Testis (tissue), 3 donors: ENCODE results near the gene ANTXR1. TPM values are rescaled to one million over a fixed set of nuclear protein-coding genes. Genes with fewer than 3 reads are reported as not detected.

ENCODE experiments used
- DNase-seq: peaks from one replicate; pipeline ENCODE4 v3.0.0-alpha.2; 2019
- H3K27ac ChIP-seq, 2 donors: fragments of 200-600 bp; sonication (generic); one replicate each; pipeline ENCODE4 v1.5.1; 2019
- H3K27me3 ChIP-seq: fragments of 200-600 bp; sonication (generic); one replicate; pipeline ENCODE4 v1.5.1; 2019
- H3K36me3 ChIP-seq: fragments of 200-600 bp; sonication (generic); one replicate; pipeline ENCODE4 v1.5.1; 2017; ENCODE audit warnings: low read depth; ENCODE audit errors: missing control alignments
- H3K4me1 ChIP-seq: fragments of 200-600 bp; sonication (generic); one replicate; pipeline ENCODE4 v1.5.1; 2019
- H3K4me3 ChIP-seq, 2 donors: fragments of 200-600 bp; sonication (generic); one replicate each; pipeline ENCODE4 v1.5.1; 2017 to 2019
- H3K9me3 ChIP-seq: fragments of 200-600 bp; sonication (generic); one replicate; pipeline ENCODE4 v1.5.1; 2017
- CTCF ChIP-seq, 3 experiments: fragments of 450-650 bp in 2 of 3; fragments of 200-600 bp in 1 of 3; sonication (generic) in 1 of 3; IDR thresholded peaks; one replicate each; pipeline ENCODE4 v1.5.1; 2016 to 2019; ENCODE audit warnings: antibody characterized with exemption in 3 of 3, mild to moderate bottlenecking in 2 of 3, moderate library complexity in 1 of 3
- POLR2A ChIP-seq: fragments of 450-650 bp; IDR thresholded peaks from one replicate; pipeline ENCODE4 v1.6.1; 2017; ENCODE audit warnings: antibody characterized with exemption, mild to moderate bottlenecking, moderate library complexity
- WGBS, 2 donors: methylation state at CpG; one replicate each; pipeline ENCODE4 v1.1.5; 2018; 5-methylcytosine and 5-hydroxymethylcytosine counted together
- intact Hi-C: fragments of 100-400 bp; cut with DNase I; formaldehyde crosslinking; loops from one replicate; pipeline ENCODE4 v1.15.1; 2023; ENCODE audit warnings: low total_unique reads
- polyA plus RNA-seq: library from polyadenylated mRNA; stranded (reverse); fragments of 350-450 nt; fragmentation: Illumina TruSeq; extraction: RNeasy Lipid Tissue Mini Kit (QIAGEN cat#74804); gene quantifications from one replicate; pipeline ENCODE4 v1.2.3, GENCODE V29; 2014; ENCODE audit warnings: low read depth, low replicate concordance; ENCODE audit not compliant: insufficient read depth
- total RNA-seq, 2 donors: library from RNA; depleted of rRNA; stranded (reverse); fragments of >200 nt; gene quantifications; one replicate each; pipeline ENCODE4 v1.2.3, GENCODE V29; 2016

The ANTXR1 gene
- total and polyA plus RNA-seq, 3 donors from 2014 or later, result 16.6 to 35.7 (median 20.1) TPM

- DNase-seq, result no peak
- Histone ChIP-seq H3K27me3 (no peaks in the 10 kb centered on the region), H3K9me3 (no peaks in the 10 kb centered on the region), H3K36me3 (no peaks in the 10 kb centered on the region), H3K27ac (no peak overlapping the region), H3K4me1 (no peaks in the 10 kb centered on the region), H3K4me3 (no peak overlapping the region)
- intact Hi-C loops, result no loop called here
- WGBS, 2 donors, result 93% methylated on average over 6 of the region's 6 CpGs
- TF ChIP-seq CTCF (IDR thresholded peaks at IDR 0.05) (no peak), POLR2A (no peak)
These were observed 77.8 kb downstream of the ANTXR1 start for GRCh38 chr2:69090820-69091219.

- Histone ChIP-seq H3K9me3 (no peaks in the 10 kb centered on the region), H3K4me3 (no peak overlapping the region), H3K27me3 (no peaks in the 10 kb centered on the region), H3K4me1 (no peaks in the 10 kb centered on the region), H3K27ac (no peak overlapping the region), H3K36me3 (no peaks in the 10 kb centered on the region)
- intact Hi-C loops, result no loop called here
- 92 to 100% methylated on average over 1 of the region's 1 CpG for WGBS, 2 donors
- no peak for TF ChIP-seq POLR2A
- no peak for TF ChIP-seq CTCF (IDR thresholded peaks at IDR 0.05)
- DNase-seq, result no peak
These were observed 79.9 kb downstream of the ANTXR1 start for GRCh38 chr2:69092857-69093256.

GRCh38 chr2:69095305-69095704 is 82.3 kb downstream of the ANTXR1 start:
- Histone ChIP-seq H3K9me3 (no peaks in the 10 kb centered on the region), H3K27ac (no peak overlapping the region), H3K4me1 (no peaks in the 10 kb centered on the region), H3K27me3 (no peaks in the 10 kb centered on the region), H3K36me3 (no peaks in the 10 kb centered on the region), H3K4me3 (no peak overlapping the region)
- DNase-seq, result no peak
- 83 to 88% methylated on average over 2 of the region's 2 CpGs for WGBS, 2 donors
- TF ChIP-seq POLR2A (no peak), CTCF (IDR thresholded peaks at IDR 0.05) (no peak)
- intact Hi-C loops, result no loop called here

- H3K27me3 ChIP-seq, result no peaks in the 10 kb centered on the region
- H3K27ac ChIP-seq, result no peak overlapping the region
- intact Hi-C loops, result no loop called here
- TF ChIP-seq POLR2A (no peak), CTCF (IDR thresholded peaks at IDR 0.05) (no peak)
- H3K4me3 ChIP-seq, result no peak overlapping the region
- no peaks in the 10 kb centered on the region for H3K9me3 ChIP-seq
- H3K4me1 ChIP-seq, result no peaks in the 10 kb centered on the region
- no peak for DNase-seq
- WGBS, 2 donors, result 85 to 92% methylated on average over 2 of the region's 2 CpGs
- no peaks in the 10 kb centered on the region for H3K36me3 ChIP-seq
These were observed 83.5 kb downstream of the ANTXR1 start for GRCh38 chr2:69096326-69097095.

GRCh38 chr2:69097148-69097610 is 84.2 kb downstream of the ANTXR1 start:
- no peaks in the 10 kb centered on the region for H3K9me3 ChIP-seq
- no peaks in the 10 kb centered on the region for H3K27me3 ChIP-seq
- no peak overlapping the region for H3K4me3 ChIP-seq
- intact Hi-C loops, result no loop called here
- TF ChIP-seq CTCF (IDR thresholded peaks at IDR 0.05) (no peak), POLR2A (no peak)
- H3K27ac ChIP-seq, result no peak overlapping the region
- no peaks in the 10 kb centered on the region for H3K4me1 ChIP-seq
- H3K36me3 ChIP-seq, result no peaks in the 10 kb centered on the region
- whole genome bisulfite sequencing, 2 donors, result 43 to 46% methylated on average over 2 of the region's 2 CpGs
- no peak for DNase-seq
